HG03108 (cell line): ENCODE data around the gene SMARCA4.
"Not testable (repeated sequence)": the region's sequence is repeated elsewhere in the genome, so short reads cannot be mapped to it uniquely, and the experiment has no call there.

Experiments used
- ATAC-seq: cut with Tn5 transposase; IDR thresholded peaks from one replicate; pipeline ENCODE4 v1.9.1; 2021; ENCODE audit warnings: moderate library complexity; ENCODE audit not compliant: unreplicated experiment

SMARCA4 gene

DNA sequence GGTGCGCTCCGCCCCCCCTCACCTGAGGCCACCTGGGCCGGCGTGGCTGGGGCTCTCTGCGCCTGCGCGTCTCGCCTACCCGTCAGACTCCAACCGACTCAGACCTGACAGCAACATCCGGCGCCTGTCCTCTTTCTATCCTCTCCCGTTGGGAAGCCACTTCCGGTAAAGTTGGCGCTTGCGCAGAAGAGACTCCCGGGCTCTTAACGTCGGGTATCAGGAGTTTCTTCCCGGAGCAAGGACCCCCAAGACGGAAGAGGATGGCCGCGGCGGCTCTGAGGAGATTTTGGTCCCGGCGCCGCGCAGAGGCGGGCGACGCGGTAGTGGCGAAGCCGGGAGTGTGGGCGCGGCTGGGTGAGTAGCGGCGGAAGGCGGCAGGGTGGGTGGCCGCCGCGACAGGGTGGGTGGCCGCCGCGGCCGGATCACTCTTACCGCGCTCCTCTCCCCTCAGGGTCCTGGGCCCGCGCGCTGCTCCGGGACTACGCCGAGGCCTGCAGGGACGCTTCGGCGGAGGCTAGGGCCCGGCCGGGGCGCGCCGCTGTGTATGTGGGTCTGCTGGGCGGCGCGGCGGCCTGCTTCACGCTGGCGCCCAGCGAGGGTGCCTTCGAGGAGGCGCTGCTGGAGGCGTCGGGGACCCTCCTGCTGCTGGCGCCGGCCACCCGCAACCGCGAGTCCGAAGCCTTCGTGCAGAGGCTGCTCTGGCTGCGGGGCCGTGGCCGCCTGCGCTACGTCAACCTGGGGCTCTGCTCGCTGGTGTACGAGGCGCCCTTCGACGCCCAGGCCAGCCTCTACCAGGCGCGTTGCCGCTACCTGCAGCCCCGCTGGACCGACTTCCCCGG lies 32.0 kb upstream of the SMARCA4 start, which contains the start of the genes TIMM29 and YIPF2:
Gene TIMM29 (plus strand): TSS at position 249 of the 839 bp plus-strand sequence. CDS start 12 bp downstream, at position 261.
Gene YIPF2 (minus strand): TSS at position 77 of the 839 bp plus-strand sequence. CDS start 229 bp downstream, outside the sequence.
- ATAC-seq: peak; percentile 69

DNA sequence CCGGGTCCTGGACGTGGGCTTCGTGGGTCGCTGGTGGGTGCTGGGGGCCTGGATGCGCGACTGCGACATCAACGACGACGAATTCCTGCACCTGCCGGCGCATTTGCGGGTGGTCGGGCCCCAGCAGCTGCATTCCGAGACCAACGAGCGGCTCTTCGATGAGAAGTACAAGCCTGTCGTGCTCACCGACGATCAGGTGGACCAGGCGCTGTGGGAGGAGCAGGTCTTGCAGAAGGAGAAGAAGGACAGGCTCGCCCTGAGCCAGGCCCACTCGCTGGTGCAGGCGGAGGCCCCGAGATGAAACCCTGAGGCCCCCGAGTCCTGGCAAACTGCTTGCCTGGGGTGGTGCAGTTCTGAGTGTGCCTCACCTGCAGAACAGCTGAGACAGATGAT lies 31.4 kb upstream of the SMARCA4 start:
- ATAC-seq: no peak

DNA sequence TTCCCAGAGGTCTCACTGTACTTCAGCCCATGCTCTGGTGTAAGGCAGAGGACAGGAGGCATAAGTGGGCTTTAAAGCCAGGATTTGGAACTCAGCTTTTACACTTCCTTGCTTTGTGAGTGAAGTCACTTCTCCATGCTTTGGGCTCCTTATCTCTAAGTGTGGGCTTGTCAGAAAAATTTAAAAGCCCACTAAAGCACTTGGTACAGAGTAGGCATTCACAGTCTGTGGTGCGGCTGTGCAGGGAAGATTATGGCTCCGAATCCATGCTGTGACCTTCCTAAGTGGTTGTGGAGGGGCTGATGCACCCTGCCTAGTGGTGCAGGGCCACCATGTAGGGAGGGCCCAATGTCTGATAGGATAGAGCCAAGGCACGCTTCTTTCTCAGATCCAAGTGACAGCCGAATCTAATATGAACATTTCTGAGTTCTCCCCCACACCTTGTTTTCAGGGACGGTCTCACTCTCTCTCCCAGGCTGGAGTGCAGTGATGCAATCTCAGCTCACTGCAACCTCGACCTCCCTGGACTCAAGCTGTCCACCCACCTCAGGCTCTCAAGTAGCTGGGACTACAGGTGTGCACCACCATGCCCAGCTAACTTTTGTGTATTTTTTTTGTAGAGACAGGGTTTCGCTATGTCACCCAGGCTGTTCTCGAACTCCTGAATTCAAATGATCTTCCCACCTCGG lies 25.3 kb upstream of the SMARCA4 start:
- no peak for ATAC-seq

DNA sequence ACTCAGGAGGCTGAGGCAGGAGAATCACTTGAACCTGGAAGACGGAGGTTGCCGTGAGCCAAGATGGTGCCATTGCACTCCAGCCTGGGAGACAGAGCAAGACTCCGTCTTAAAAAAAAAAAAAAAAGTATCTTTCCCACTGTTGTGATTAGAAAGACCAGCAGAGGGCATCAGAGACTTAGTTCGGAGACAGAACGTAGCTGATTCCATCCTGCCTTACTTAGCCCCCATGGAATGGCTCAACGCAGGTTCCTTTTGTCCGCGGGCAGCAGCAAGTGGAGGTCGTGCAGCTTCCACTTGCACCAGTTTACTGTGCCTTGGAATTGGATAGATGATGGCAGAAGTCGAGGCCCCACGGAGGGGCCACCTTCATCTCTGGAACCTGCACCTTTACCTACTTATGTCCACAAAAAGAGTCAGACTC lies 24.2 kb upstream of the SMARCA4 start:
- no peak for ATAC-seq

DNA sequence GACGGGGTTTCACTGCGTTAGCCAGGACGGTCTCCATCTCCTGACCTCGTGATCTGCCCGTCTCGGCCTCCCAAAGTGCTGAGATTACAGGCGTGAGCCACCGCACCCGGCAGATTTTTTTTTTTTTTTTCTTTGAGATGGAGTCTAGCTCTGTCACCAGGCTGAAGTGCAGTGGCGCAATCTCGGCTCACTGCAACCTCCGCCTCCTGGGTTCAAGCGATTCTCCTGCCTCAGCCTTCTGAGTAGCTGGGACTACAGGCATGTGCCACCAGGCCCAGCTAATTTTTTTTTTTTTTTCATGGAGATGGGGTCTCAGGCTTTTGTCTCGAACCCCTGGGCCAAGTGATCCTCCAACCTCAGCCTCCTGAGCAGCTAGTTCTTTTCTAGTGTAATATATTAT lies 19.2 kb upstream of the SMARCA4 start:
- not testable (repeated sequence) for ATAC-seq

DNA sequence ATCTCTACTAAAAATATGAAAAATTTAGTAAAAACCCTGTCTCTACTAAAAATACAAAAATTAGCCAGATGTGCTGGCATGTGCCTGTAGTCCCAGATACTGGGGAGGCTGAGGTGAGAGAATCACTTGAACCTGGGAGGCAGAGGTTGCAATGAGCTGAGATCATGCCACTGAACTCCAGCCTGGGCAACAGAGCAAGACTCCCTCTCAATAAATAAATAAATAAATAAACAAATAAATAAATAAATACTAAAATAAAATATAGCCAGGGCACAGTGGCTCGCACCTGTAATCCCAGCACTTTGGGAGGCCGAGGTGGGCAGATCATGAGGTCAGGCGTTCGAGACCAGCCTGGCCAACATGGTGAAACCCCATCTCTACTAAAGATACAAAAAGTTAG lies 17.4 kb upstream of the SMARCA4 start:
- not testable (repeated sequence) for ATAC-seq

DNA sequence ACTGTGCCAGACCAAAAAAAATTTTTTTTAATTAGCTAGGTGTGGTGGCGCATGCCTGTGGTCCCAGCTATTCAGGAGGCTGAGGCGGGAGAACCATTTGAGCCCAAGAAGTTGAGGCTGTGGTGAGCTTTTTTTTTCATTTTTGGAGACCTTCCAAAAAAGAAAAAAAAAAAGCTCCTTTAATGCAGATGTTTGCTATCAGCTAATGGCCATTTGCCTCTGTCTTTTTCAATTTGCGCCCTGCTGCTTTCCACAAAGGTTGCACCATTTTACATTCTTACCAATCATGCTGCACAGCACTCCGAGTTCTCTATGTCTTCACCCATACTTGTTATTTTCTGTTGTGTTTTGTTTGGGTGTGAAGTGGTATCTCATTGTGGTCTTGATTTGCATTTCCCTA lies 15.6 kb upstream of the SMARCA4 start:
- no peak for ATAC-seq

DNA sequence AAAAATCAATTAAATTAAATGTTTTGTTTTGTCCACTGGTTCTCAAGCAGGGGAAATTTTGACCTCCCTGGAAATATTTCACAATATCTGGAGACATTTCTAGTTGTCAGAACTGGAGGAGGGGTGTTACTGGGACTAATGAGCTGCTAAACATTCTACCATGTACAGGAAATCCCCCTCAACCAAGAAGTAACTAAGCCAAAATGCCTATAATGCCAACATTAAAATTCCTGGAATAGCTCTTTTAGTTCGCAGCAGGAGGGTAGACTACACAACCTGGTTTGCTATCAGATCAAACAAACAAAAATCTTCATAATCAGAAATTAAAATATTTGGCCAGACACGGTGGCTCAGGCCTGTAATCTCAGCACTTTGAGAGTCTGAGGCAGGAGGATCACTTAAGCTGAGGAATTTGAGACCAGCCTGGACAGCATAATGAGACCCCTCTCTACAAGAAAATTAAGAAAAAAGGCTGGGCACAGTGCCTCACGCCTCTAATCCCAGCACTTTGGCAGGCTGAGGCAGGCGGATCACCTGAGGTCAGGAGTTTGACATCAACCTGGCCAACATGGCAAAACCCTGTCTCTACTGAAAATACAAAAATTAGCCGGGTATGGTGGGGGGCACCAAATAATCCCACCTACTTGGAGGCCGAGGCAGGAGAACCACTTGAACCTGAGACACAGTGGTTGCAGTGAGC lies 13.7 kb upstream of the SMARCA4 start:
- ATAC-seq: no peak

DNA sequence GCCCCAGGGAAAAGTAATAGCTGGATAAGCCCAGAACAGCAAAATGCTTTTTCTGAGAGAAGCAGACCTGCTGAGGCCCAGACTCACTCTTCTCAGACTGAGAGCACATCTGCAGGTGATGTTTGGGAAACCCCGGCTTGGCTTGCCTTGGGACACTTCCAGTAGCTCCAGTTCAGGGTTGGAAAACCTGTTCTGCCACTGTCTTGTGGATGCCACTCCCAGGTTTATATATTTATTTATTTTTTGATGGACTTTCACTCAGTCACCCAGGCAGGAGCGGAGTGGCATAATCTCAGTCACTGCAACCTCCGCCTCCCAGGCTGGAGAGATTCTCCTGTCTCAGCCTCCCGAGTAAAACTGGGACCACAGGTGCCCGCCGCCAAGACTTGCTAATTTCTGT lies 8.0 kb upstream of the SMARCA4 start:
- ATAC-seq: no peak

DNA sequence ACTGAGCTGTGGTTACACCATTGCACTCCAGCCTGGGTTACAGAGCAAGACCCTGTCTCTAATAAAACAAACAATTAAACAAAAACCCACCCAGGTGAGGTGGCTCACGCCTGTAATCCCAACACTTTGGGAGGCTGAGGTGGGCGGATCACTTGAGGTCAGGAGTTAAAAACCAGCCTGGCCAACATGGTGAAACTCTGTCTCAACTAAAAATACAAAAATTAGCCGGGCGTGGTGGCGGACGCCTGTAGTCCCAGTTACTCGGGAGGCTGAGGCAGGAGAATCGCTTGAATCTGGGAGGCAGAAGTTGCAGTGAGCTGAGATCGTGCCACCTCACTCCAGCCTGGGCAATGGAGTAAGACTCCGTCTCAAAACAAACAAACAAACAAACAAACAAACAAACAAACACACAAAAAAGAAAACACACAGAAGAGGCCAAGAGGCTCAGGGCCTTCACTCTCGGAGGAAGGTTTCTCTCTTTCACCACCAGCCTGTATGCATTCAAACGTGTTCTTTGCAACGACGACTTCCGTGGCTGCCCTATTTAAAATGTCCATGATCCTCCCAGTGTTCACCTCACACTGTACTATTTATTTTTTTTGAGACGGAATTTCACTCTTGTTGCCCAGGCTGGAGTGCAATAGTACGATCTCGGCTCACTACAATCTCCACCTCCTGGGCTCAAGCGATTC lies 1.4 kb upstream of the SMARCA4 start:
- not testable (repeated sequence) for ATAC-seq

DNA sequence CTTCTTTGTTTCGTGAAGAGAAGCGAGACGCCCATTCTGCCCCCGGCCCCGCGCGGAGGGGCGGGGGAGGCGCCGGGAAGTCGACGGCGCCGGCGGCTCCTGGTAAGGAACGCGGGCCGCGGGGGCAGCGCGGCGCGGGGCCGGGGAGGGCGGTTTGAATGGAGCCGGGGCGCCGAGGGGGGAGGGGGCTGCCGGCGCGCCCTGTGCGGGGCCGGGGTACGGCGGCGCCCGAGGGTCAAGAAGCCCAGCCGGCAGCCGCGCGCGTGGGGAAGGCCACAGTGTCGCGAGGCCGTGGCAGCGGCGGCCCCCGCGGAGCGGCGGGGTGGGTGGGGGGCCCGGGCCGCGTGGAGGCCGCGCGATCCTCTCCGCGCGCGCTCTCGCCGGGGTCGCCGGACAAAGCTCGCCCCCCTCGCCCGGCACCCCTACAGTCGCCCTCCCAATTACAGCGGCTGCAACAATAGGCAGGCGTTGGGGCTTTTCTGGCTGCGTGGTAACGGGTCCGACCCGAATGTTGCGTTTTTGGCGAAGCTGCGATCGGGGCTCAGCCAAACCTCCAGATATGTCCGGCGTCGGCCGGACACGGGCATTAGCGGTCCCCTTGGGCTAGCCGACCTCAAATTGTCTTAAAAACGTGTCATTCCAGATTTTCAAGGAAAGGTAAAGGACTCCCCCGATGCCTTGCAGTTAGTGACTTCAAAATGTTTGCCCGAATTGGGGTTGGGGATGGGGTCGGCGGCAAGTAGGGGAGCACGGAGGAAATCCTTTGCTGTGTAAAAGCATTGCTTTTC lies 437 bp downstream of the SMARCA4 start:
- ATAC-seq: peak; percentile 33

DNA sequence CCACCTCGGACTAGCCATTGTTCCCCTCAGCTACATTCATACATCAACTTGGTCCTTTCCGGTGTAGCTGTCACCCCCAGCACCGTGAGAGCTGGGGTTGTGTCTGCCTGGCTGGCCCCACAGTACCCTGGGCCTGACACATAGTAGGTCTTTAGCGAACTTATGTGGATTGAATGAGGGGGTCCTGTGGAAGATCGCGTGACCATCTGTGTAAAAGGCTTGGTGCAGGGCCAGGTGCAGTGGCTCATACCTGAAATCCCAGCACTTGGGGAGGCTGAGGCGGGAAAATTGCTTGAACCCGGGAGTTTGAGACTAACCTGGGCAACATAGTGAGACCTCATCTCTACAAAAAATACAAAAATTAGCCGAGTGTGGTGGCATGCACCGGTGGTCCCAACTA lies 2.0 kb downstream of the SMARCA4 start:
- ATAC-seq: no peak

DNA sequence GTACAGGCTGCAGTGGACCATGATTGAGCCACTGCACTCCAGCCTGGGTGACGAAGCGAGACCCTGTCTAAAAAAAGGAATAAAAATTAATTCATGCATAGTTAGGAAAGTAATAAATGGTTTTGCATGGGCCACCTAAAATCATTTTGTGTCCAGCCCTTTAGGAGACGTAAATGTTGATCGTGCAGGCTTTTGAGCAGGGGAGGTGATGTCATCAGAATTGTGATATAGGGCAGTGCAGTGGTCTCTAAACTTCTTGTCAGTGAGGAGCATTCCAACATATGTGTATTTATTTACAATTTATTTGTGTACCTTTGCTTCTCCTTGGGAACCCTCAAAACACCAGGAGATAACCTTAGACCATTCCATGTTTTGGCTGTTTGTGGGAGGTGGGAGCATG lies 3.0 kb downstream of the SMARCA4 start:
- no peak for ATAC-seq

DNA sequence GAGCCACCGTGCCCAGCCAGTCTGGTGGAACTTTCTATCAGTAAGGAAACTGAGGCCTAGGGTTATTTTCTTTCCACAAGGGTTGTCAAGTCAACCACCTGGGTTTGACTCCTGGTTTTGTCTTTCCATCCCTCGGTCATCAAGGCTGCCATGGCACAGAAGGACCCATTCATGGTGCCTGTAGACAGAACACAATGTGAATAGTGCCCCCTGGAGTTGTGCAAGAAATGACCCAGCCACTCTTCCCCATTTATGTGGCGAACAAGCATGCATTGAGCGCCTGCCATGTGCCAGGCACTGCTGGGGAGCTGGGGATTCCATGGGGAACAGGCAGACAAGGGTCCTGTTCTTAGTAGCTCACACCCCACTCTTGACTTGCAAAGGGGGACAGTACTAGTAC lies 4.1 kb downstream of the SMARCA4 start:
- no peak for ATAC-seq

DNA sequence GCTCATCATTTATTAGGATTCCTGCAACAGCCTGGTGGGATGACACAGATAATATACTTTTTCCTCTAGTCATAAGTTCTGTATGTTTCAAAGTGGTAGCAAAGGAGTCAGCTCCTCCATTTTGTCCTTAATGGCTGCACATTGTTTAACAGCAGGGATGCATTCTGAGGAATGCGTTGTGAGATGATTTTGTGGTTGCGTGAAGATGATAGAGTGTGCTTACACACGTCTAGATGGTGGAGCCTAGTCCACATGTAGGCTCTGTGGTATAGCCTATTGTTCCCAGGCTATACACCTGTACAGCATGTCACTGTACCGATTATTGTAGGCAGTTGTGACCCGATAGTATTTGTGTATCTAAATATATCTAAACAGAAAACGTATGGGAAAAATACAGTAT lies 4.6 kb downstream of the SMARCA4 start:
- no peak for ATAC-seq

DNA sequence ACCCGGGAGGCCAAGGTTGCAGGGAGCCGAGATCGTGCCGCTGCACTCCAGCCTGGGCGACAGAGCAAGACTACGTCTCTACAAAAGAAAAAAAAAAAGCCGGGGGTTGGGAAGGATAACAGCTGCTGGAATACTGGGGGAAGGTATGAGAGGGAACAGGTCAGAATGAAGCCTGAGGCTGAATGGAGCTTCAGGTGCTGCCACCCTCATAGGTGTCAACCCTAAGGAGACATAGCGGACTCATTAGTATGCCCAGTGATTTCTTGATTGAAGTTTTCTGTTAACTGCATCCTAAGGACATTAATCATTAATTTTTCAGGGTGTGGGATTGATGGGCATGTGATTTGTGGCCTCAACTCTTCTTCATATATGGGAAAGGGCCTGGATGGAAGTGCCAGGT lies 6.0 kb downstream of the SMARCA4 start:
- ATAC-seq: no peak

DNA sequence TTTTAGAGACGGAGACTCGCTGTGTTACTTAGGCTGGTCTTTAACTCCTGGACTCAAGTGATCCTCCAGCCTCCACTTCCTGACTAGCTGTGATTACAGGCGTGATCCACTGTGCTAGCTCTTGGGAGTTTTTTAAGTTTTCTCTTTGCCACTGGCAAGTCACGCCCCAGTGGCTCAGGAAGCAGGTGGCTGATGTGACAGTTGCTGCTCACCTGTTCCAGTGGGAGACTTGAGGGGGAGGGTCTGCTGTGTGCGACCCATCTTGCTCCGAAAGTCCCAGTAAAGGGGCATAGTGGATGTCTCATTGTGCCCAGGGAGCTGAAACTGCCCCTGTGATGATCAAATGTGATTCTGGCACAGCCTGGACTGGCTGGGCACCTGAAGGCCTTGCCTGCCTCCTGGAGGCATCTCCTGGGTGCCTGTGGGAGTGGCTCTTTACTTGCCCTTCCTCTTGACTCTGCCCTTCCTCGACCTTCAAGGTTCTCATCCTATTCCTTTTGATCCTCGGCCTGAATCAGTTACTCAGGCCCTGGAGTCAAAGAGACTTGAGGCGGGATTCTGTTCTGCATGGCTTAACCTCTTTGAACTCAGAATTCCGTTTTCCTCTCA lies 7.8 kb downstream of the SMARCA4 start:
- no peak for ATAC-seq

DNA sequence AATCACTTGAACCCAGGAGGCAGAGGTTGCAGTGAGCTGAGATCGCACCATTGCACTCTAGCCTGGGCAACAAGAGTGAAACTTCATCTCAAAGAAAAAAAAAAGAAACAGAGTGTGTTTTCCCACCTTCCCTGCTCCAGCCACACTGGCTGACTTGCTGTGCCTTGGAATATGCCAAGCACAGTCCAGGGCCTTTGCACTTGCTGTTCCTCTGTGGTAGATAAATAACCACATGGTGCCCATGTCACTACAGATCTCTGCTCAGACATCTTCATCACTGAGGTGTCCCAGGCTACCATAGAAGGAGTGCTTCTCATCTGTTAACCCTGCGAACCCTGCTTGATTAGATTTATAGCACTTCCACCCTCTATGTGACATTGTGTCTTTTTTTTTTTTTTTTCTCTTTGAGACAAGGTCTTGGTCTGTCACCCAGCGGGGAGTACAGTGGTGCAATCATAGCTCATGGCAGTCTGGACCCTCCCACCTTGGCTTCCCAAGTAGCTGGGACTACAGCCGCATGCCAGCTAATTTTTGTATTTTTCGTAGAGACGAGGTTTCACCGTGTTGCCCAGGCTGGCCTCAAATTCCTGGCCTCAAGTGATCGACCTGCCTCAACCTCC lies 10.4 kb downstream of the SMARCA4 start:
- no peak for ATAC-seq

DNA sequence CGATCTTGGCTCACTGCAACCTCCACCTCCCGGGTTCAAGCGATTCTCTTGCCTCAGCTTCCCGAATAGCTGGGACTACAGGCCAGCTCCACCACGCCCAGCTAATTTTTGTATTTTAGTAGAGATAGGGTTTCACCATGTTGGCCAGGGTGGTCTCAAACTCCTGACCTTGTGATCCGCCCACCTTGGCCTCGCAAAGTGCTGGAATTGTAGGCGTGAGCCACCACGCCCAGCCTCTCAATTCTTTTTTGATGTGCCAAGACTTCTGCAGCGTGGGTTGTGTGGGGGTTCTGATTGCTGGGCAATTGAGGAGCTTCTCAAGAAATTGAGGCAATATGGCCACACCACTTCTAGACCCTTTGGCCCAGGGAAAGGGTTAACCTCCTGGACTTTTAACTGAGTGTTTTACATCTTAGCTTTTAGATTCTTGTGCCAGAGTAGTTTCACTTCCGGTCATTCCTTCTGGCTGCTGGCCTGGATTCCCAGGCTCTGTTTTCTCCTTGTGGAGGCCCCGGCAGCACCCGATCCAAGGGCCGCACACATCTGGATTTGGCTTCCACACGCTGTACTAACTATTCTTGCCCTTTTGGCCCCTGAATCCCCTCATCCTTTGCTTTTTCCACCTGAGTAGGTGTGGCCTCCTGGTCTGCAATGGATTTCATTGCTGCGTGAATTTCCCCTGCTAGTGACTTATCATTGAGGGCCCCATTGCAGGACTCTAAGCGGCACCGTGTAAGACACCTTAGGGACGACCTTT lies 14.7 kb downstream of the SMARCA4 start:
- no peak for ATAC-seq
